ENCODE results near the gene CDC42EP4. TPM values are rescaled to one million over a fixed set of nuclear protein-coding genes. Genes with fewer than 3 reads are reported as not detected.
"Not testable (repeated sequence)": the region's sequence is repeated elsewhere in the genome, so short reads cannot be mapped to it uniquely, and the experiment has no call there.

Gene CDC42EP4
- total RNA-seq, 1 experiment from 2014 or later: 11.0 TPM

DNA sequence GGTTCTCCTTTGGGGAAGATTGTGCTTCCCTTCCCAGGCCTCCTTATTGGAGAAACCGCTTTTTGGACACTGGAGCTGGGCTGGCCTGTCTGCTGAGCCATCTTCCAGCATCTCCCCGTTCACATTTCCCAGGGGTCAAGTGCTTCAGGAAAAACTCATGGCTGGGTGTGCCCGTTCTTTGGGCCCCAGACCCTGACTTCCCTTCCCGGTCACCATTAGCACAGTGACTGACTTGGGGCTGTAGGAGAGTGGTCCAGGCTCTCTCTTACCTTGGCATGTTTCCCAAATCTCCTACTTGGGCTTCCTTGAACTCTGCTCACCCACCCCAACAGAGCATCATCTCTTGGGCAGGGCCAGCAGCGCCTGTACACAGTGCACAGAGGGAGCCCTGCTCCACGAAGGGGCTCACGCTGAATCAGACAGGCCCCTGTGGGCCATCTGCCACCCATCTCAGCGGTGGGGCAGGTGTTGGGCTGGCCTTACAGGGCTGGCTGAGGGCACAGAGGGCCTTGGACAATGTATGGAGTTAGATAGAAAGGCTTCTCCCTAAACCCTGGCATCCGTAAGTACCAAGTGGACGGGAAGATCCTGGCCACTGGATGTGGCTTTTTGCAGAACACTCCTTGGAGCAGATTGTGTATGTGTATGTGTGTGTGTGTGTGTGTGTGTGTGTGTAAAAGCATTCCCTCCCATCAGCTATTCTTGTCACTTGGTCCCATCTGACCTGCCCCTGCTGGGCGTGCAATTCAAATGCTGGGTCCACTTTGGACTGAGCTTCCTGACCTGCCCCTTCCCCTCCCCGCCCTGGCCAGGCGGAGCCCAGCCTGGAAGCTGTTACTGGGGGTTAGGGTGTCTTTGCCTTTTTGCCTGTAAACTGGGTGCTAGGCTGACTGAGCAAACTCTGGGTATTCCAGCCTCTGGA lies 24.9 kb upstream of the CDC42EP4 start:
- TF ChIP-seq, protein P1, sequence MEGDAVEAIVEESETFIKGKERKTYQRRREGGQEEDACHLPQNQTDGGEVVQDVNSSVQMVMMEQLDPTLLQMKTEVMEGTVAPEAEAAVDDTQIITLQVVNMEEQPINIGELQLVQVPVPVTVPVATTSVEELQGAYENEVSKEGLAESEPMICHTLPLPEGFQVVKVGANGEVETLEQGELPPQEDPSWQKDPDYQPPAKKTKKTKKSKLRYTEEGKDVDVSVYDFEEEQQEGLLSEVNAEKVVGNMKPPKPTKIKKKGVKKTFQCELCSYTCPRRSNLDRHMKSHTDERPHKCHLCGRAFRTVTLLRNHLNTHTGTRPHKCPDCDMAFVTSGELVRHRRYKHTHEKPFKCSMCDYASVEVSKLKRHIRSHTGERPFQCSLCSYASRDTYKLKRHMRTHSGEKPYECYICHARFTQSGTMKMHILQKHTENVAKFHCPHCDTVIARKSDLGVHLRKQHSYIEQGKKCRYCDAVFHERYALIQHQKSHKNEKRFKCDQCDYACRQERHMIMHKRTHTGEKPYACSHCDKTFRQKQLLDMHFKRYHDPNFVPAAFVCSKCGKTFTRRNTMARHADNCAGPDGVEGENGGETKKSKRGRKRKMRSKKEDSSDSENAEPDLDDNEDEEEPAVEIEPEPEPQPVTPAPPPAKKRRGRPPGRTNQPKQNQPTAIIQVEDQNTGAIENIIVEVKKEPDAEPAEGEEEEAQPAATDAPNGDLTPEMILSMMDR (IDR thresholded peaks at IDR 0.05; ENCODE audit: unreplicated experiment): no peak
- intact Hi-C loops (cut with micrococcal nuclease): no loop called here
- peaks cover 6% of the 10 kb centered on the region for H3K36me3 Mint-ChIP-seq (ENCODE audit: insufficient read depth, unreplicated experiment)
- H3K4me1 Mint-ChIP-seq (ENCODE audit: insufficient read depth, unreplicated experiment): peaks cover 31% of the 10 kb centered on the region
- H3K27me3 Mint-ChIP-seq (ENCODE audit: insufficient read depth, unreplicated experiment): no peaks in the 10 kb centered on the region
- CTCF ChIA-PET: no interaction called here
- no peak overlapping the region for H3K4me3 Mint-ChIP-seq (ENCODE audit: unreplicated experiment)
- BruUV-seq (replicated peaks): no TSS peak
- H3K27ac Mint-ChIP-seq (ENCODE audit: low read depth, unreplicated experiment): no peak overlapping the region
- no peak for DNase-seq (ENCODE audit: unreplicated experiment)
- POLR2A ChIA-PET: interaction anchor here (0.6 to 6.5 kb wide), 2 partner anchors 28 to 48 kb away, joined by 3 to 102 read pairs; partner anchors contain the start of gene CDC42EP4
- no peaks in the 10 kb centered on the region for H3K9me3 Mint-ChIP-seq (ENCODE audit: unreplicated experiment)

- H3K36me3 Mint-ChIP-seq (ENCODE audit: insufficient read depth, unreplicated experiment): peaks cover 6% of the 10 kb centered on the region
- TF ChIP-seq, protein P1 (IDR thresholded peaks at IDR 0.05; ENCODE audit: unreplicated experiment): no peak
- H3K9me3 Mint-ChIP-seq (ENCODE audit: unreplicated experiment): no peaks in the 10 kb centered on the region
- ChIA-PET POLR2A (interaction anchor here (0.6 to 6.5 kb wide), 4 partner anchors 20 to 48 kb away, joined by 3 to 102 read pairs (median 4); partner anchors contain the start of gene CDC42EP4), CTCF (no interaction called here)
- H3K4me1 Mint-ChIP-seq (ENCODE audit: insufficient read depth, unreplicated experiment): peaks cover 25% of the 10 kb centered on the region
- intact Hi-C loops (cut with micrococcal nuclease): no loop called here
- H3K27me3 Mint-ChIP-seq (ENCODE audit: insufficient read depth, unreplicated experiment): no peaks in the 10 kb centered on the region
- H3K27ac Mint-ChIP-seq (ENCODE audit: low read depth, unreplicated experiment): peak overlapping the region; percentile 83
- peak; percentile 68 for DNase-seq (ENCODE audit: unreplicated experiment)
- H3K4me3 Mint-ChIP-seq (ENCODE audit: unreplicated experiment): peak overlapping the region; percentile 15
- BruUV-seq (replicated peaks): no TSS peak
Measured at GRCh38 chr17:73335591-73336407, 24.0 kb upstream of the CDC42EP4 start.

DNA sequence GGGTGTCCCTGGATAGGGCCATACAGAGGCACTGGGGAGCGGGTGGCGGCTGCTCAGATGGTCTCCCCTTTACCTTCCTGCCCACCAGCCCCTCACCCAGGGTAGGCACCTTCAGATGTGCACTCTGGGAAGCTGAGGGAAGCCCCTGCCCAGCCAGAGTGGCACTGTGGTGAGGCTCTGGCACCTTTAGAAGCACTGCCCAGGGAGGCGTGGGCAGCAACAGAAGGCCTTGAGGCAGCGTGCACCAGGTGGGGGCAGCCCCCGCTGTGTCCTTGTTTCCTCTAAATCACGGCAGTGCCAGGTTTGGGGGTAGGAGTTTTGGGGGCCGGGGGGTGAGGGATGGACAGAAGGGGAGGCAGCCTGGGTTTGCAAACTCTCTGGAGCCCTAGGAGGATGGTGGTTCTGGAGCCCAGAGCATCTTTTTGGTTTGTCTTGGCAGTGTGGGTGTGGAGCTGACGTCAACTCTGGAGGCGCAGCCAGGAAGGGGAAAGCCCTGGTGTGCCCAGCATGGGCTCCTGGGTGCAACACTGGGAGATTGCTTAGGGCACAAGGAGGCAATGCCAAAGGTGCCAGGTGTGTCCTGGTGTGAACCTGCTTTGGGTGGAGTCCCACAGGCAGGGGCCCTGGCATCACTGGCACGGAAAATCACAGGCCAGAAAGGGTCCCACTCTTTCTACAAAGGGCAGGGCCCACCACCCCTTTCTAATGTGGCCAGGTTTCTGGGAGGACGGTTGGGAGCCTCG lies 23.1 kb upstream of the CDC42EP4 start:
- Mint-ChIP-seq H3K9me3 (ENCODE audit: unreplicated experiment) (no peaks in the 10 kb centered on the region), H3K27me3 (ENCODE audit: insufficient read depth, unreplicated experiment) (no peaks in the 10 kb centered on the region), H3K4me1 (ENCODE audit: insufficient read depth, unreplicated experiment) (peaks cover 20% of the 10 kb centered on the region), H3K27ac (ENCODE audit: low read depth, unreplicated experiment) (peak overlapping the region; percentile 83), H3K36me3 (ENCODE audit: insufficient read depth, unreplicated experiment) (peaks cover 4% of the 10 kb centered on the region), H3K4me3 (ENCODE audit: unreplicated experiment) (no peak overlapping the region)
- CTCF ChIA-PET: no interaction called here
- intact Hi-C loops (cut with micrococcal nuclease): no loop called here
- BruUV-seq (replicated peaks): no TSS peak
- peak; percentile 91 for DNase-seq (ENCODE audit: unreplicated experiment)
- POLR2A ChIA-PET: interaction anchor here (1.3 to 6.5 kb wide), 3 partner anchors 21 to 44 kb away, joined by 4 to 102 read pairs (median 5); partner anchors contain the start of gene CDC42EP4
- TF ChIP-seq, protein P1 (IDR thresholded peaks at IDR 0.05; ENCODE audit: unreplicated experiment): no peak

DNA sequence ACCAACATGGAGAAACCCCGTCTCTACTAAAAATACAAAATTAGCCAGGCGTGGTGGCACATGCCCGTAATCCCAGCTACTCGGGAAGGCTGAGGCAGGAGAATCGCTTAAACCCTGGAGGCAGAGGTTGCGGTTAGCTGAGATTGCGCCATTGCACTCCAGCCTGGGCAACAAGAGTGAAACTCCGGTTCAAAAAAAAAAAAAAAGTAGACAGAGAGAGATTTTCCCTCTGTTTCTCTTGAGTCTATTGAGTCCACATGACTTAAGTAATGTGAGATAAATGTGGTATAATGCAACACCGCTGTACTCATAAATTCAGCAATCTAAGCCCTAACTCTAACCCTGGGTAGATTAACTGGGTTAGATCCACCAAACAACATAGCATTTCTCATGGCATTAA lies 21.6 kb upstream of the CDC42EP4 start:
- ChIA-PET CTCF (interaction anchor here (0.7 to 1.5 kb wide), 5 partner anchors 8 to 36 kb away, joined by 3 to 4 read pairs (median 3); no protein-coding TSS in a partner anchor), POLR2A (interaction anchor here (1.0 to 6.5 kb wide), 5 partner anchors 15 to 102 kb away, joined by 3 to 102 read pairs (median 7); partner anchors contain the start of gene CDC42EP4)
- peak; percentile 86 for DNase-seq (ENCODE audit: unreplicated experiment)
- BruUV-seq (replicated peaks); H3K9me3 Mint-ChIP-seq (ENCODE audit: unreplicated experiment); H3K27me3 Mint-ChIP-seq (ENCODE audit: insufficient read depth, unreplicated experiment); H3K36me3 Mint-ChIP-seq (ENCODE audit: insufficient read depth, unreplicated experiment); intact Hi-C loops (cut with micrococcal nuclease); H3K4me3 Mint-ChIP-seq (ENCODE audit: unreplicated experiment): not testable (repeated sequence)
- Mint-ChIP-seq H3K27ac (ENCODE audit: low read depth, unreplicated experiment) (peak overlapping the region; percentile 23), H3K4me1 (ENCODE audit: insufficient read depth, unreplicated experiment) (peaks cover 14% of the 10 kb centered on the region)

Data from MCF 10A (cell line).